Measurements from ENCODE around the gene FOXI1.

FOXI1 gene

DNA sequence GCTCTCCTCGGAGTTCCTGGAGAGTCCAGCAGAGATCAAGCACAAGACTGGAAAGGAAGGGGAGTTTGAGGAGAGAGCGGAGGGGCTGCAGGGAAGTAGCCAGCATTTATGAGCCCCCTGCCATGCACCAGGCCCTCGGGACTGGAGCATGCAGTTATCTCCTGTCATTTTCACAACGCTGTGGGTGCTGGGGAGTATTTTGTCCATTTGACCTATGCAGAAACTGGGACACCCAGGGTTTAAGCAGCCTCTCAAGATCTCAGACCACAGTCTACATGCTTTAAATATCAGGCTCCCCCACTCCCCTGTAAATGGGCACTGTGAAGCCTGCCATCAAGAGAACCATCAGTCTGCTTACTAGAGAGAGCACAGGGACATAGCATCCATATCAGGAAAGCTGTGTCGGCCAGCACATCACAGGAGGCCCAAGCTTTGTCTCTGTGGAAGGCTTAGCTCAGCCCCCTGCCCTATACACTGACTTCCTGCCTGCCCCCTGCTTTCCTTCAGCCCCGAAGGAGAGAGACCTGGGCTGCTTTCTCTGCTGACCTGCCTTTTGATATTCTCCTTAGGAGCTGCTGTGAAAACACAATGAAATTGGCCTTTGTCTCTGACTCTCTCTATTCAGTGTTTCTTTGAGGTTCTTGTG, 7.3 kb downstream of the FOXI1 start:
- H3K9me3 ChIP-seq (ENCODE audit: control insufficient read depth, insufficient read depth, low read depth, low read length) = no peaks in the 10 kb centered on the region
- CTCF ChIA-PET = interaction anchor here (1.7 kb wide), 1 partner anchor 12 kb away, joined by 4 read pairs; no protein-coding TSS in a partner anchor
- H3K27ac ChIP-seq (ENCODE audit: extremely low read depth, low read depth, low read length) = no peak overlapping the region
- H3K36me3 ChIP-seq (ENCODE audit: control insufficient read depth in 2 of 2, insufficient read depth in 1 of 2, low read length in 2 of 2) = no peaks in the 10 kb centered on the region
- no peaks in the 10 kb centered on the region for H3K4me1 ChIP-seq (ENCODE audit: control insufficient read depth, insufficient read depth, low read length)
- POLR2A ChIA-PET = no interaction called here
- H3K4me3 ChIP-seq (ENCODE audit: low read depth, low read length) = no peak overlapping the region
- TF ChIP-seq, protein P1, sequence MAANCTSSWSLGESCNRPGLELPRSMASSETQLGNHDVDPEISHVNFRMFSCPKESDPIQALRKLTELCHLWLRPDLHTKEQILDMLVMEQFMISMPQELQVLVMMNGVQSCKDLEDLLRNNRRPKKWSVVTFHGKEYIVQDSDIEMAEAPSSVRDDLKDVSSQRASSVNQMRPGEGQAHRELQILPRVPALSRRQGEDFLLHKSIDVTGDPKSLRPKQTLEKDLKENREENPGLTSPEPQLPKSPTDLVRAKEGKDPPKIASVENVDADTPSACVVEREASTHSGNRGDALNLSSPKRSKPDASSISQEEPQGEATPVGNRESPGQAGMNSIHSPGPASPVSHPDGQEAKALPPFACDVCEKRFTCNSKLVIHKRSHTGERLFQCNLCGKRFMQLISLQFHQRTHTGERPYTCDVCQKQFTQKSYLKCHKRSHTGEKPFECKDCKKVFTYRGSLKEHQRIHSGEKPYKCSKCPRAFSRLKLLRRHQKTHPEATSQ (tag by site-specific recombination; IDR thresholded peaks at IDR 0.05) = no peak
- TF ChIP-seq TRIM28 (IDR thresholded peaks at IDR 0.05; ENCODE audit: borderline replicate concordance, low read length) = no peak

DNA sequence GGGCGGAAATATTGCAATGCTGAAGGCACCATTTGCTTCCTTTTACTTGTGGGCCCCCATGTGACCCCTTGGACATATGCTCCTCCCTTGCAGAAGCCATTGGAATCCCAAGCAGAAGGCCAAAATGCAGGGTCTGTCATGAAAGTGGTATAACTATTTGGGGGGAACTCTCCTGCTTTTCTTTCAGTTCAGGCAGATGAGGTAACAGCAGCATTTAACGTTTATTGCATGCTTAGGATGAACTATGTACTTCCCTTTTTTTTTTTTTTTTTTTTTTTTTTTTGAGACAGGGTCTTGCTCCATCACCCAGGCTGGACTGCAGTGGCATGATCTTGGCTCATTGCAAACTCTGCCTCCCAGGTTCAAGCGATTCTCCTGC, 7.8 kb downstream of the FOXI1 start:
- POLR2A ChIA-PET = no interaction called here
- CTCF ChIA-PET = interaction anchor here (1.7 kb wide), 1 partner anchor 12 kb away, joined by 4 read pairs; no protein-coding TSS in a partner anchor
- H3K27ac ChIP-seq (ENCODE audit: extremely low read depth, low read depth, low read length) = no peak overlapping the region
- no peaks in the 10 kb centered on the region for H3K4me1 ChIP-seq (ENCODE audit: control insufficient read depth, insufficient read depth, low read length)
- no peak overlapping the region for H3K4me3 ChIP-seq (ENCODE audit: low read depth, low read length)
- no peaks in the 10 kb centered on the region for H3K36me3 ChIP-seq (ENCODE audit: control insufficient read depth in 2 of 2, insufficient read depth in 1 of 2, low read length in 2 of 2)
- no peaks in the 10 kb centered on the region for H3K9me3 ChIP-seq (ENCODE audit: control insufficient read depth, insufficient read depth, low read depth, low read length)
- no peak for TF ChIP-seq BCL11A (tag by site-specific recombination; IDR thresholded peaks at IDR 0.05; ENCODE audit: low read depth)
- TF ChIP-seq, protein P2, sequence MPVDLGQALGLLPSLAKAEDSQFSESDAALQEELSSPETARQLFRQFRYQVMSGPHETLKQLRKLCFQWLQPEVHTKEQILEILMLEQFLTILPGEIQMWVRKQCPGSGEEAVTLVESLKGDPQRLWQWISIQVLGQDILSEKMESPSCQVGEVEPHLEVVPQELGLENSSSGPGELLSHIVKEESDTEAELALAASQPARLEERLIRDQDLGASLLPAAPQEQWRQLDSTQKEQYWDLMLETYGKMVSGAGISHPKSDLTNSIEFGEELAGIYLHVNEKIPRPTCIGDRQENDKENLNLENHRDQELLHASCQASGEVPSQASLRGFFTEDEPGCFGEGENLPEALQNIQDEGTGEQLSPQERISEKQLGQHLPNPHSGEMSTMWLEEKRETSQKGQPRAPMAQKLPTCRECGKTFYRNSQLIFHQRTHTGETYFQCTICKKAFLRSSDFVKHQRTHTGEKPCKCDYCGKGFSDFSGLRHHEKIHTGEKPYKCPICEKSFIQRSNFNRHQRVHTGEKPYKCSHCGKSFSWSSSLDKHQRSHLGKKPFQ (tag by site-specific recombination; IDR thresholded peaks at IDR 0.05) = no peak
- TF ChIP-seq GLI4 (tag by site-specific recombination; IDR thresholded peaks at IDR 0.05) = no peak
- no peak for TF ChIP-seq ZNF571 (tag by site-specific recombination; IDR thresholded peaks at IDR 0.05)
- TF ChIP-seq HOXA7 (CRISPR knock-in tag; IDR thresholded peaks at IDR 0.05; ENCODE audit: borderline replicate concordance) = no peak
- TF ChIP-seq YY2 (tag by site-specific recombination; IDR thresholded peaks at IDR 0.05) = no peak
- TF ChIP-seq, protein P3, sequence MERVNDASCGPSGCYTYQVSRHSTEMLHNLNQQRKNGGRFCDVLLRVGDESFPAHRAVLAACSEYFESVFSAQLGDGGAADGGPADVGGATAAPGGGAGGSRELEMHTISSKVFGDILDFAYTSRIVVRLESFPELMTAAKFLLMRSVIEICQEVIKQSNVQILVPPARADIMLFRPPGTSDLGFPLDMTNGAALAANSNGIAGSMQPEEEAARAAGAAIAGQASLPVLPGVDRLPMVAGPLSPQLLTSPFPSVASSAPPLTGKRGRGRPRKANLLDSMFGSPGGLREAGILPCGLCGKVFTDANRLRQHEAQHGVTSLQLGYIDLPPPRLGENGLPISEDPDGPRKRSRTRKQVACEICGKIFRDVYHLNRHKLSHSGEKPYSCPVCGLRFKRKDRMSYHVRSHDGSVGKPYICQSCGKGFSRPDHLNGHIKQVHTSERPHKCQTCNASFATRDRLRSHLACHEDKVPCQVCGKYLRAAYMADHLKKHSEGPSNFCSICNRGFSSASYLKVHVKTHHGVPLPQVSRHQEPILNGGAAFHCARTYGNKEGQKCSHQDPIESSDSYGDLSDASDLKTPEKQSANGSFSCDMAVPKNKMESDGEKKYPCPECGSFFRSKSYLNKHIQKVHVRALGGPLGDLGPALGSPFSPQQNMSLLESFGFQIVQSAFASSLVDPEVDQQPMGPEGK (tag by site-specific recombination; IDR thresholded peaks at IDR 0.05) = no peak
- TF ChIP-seq TCF7L2 (IDR thresholded peaks at IDR 0.05; ENCODE audit: borderline replicate concordance, low read depth, low read length) = no peak
- no peak for TF ChIP-seq ZNF114 (tag by site-specific recombination; IDR thresholded peaks at IDR 0.05)
- no peak for TF ChIP-seq ZNF423 (tag by site-specific recombination; IDR thresholded peaks at IDR 0.05)
- no peak for TF ChIP-seq ZNF211 (tag by site-specific recombination; IDR thresholded peaks at IDR 0.05; ENCODE audit: low read depth)
- TF ChIP-seq ZNF626 (tag by site-specific recombination; IDR thresholded peaks at IDR 0.05) = no peak
- no peak for TF ChIP-seq ZBTB48 (tag by site-specific recombination; IDR thresholded peaks at IDR 0.05)
- no peak for TF ChIP-seq ZNF404 (tag by site-specific recombination; IDR thresholded peaks at IDR 0.05)
- TF ChIP-seq ZNF623 (tag by site-specific recombination; IDR thresholded peaks at IDR 0.05) = no peak

DNA sequence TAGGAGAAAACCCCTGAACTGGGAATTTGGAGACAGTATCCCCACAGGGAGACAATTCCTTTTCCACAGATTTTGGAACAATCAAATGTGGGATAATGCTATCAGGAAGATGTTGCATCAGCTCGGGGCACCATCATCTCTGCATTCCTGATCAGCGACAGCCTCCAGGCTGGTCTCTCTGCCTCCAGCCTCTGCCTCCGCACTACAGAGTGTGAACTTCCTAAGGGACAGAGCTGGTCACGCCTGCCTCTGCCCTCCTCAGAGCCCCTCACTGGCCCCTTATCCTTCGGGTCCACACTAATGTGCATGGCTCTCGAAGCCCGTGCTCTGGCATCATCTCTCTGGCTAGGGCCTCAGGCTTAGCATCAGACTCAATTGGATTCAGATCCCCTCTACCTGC, 8.6 kb downstream of the FOXI1 start:
- no peaks in the 10 kb centered on the region for H3K9me3 ChIP-seq (ENCODE audit: control insufficient read depth, insufficient read depth, low read depth, low read length)
- ChIA-PET POLR2A (no interaction called here), CTCF (interaction anchor here (1.7 kb wide), 1 partner anchor 13 kb away, joined by 4 read pairs; no protein-coding TSS in a partner anchor)
- H3K4me3 ChIP-seq (ENCODE audit: low read depth, low read length) = no peak overlapping the region
- no peaks in the 10 kb centered on the region for H3K4me1 ChIP-seq (ENCODE audit: control insufficient read depth, insufficient read depth, low read length)
- H3K27ac ChIP-seq (ENCODE audit: extremely low read depth, low read depth, low read length) = no peak overlapping the region
- H3K36me3 ChIP-seq (ENCODE audit: control insufficient read depth in 2 of 2, insufficient read depth in 1 of 2, low read length in 2 of 2) = no peaks in the 10 kb centered on the region
- TF ChIP-seq ZNF521 (tag by site-specific recombination; IDR thresholded peaks at IDR 0.05) (no peak), ZNF146 (tag by site-specific recombination; IDR thresholded peaks at IDR 0.05) (no peak), ZNF16 (tag by site-specific recombination; IDR thresholded peaks at IDR 0.05; ENCODE audit: low read depth) (no peak), IKZF3 (tag by site-specific recombination; IDR thresholded peaks at IDR 0.05) (no peak)
- TF ChIP-seq, protein P4, sequence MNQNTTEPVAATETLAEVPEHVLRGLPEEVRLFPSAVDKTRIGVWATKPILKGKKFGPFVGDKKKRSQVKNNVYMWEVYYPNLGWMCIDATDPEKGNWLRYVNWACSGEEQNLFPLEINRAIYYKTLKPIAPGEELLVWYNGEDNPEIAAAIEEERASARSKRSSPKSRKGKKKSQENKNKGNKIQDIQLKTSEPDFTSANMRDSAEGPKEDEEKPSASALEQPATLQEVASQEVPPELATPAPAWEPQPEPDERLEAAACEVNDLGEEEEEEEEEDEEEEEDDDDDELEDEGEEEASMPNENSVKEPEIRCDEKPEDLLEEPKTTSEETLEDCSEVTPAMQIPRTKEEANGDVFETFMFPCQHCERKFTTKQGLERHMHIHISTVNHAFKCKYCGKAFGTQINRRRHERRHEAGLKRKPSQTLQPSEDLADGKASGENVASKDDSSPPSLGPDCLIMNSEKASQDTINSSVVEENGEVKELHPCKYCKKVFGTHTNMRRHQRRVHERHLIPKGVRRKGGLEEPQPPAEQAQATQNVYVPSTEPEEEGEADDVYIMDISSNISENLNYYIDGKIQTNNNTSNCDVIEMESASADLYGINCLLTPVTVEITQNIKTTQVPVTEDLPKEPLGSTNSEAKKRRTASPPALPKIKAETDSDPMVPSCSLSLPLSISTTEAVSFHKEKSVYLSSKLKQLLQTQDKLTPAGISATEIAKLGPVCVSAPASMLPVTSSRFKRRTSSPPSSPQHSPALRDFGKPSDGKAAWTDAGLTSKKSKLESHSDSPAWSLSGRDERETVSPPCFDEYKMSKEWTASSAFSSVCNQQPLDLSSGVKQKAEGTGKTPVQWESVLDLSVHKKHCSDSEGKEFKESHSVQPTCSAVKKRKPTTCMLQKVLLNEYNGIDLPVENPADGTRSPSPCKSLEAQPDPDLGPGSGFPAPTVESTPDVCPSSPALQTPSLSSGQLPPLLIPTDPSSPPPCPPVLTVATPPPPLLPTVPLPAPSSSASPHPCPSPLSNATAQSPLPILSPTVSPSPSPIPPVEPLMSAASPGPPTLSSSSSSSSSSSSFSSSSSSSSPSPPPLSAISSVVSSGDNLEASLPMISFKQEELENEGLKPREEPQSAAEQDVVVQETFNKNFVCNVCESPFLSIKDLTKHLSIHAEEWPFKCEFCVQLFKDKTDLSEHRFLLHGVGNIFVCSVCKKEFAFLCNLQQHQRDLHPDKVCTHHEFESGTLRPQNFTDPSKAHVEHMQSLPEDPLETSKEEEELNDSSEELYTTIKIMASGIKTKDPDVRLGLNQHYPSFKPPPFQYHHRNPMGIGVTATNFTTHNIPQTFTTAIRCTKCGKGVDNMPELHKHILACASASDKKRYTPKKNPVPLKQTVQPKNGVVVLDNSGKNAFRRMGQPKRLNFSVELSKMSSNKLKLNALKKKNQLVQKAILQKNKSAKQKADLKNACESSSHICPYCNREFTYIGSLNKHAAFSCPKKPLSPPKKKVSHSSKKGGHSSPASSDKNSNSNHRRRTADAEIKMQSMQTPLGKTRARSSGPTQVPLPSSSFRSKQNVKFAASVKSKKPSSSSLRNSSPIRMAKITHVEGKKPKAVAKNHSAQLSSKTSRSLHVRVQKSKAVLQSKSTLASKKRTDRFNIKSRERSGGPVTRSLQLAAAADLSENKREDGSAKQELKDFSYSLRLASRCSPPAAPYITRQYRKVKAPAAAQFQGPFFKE (tag by site-specific recombination; IDR thresholded peaks at IDR 0.05; ENCODE audit: borderline replicate concordance) = no peak

Data from HEK293 (cell line).